Measurements from ENCODE around the gene HAGHL.
"Not testable (repeated sequence)": the region's sequence is repeated elsewhere in the genome, so short reads cannot be mapped to it uniquely, and the experiment has no call there.

Gene HAGHL

GRCh38 chr16:710500-711075 lies 16.3 kb upstream of the HAGHL start:
- H3K4me3 ChIP-seq (ENCODE audit: low read length) = no peak overlapping the region
- no peak for TF ChIP-seq CTCF (IDR thresholded peaks at IDR 0.05; ENCODE audit: insufficient read depth, low read depth, low read length, missing control alignments)
- DNase-seq (ENCODE audit: low read depth) = no peak

- no peak for DNase-seq (ENCODE audit: low read depth)
- H3K4me3 ChIP-seq (ENCODE audit: low read length) = no peak overlapping the region
- no peak for TF ChIP-seq CTCF (IDR thresholded peaks at IDR 0.05; ENCODE audit: insufficient read depth, low read depth, low read length, missing control alignments)
These were observed 15.8 kb upstream of the HAGHL start for GRCh38 chr16:711084-711483.

- TF ChIP-seq CTCF (IDR thresholded peaks at IDR 0.05; ENCODE audit: insufficient read depth, low read depth, low read length, missing control alignments) = peak; percentile 69
- DNase-seq (ENCODE audit: low read depth) = peak; percentile 68
- no peak overlapping the region for H3K4me3 ChIP-seq (ENCODE audit: low read length)
These were observed 15.2 kb upstream of the HAGHL start for GRCh38 chr16:711548-712320.

- peak; percentile 96 for DNase-seq (ENCODE audit: low read depth)
- not testable (repeated sequence) for H3K4me3 ChIP-seq (ENCODE audit: low read length)
- TF ChIP-seq CTCF (IDR thresholded peaks at IDR 0.05; ENCODE audit: insufficient read depth, low read depth, low read length, missing control alignments) = peak; percentile 50
These were observed 14.1 kb upstream of the HAGHL start for GRCh38 chr16:712740-713250.

- TF ChIP-seq CTCF (IDR thresholded peaks at IDR 0.05; ENCODE audit: insufficient read depth, low read depth, low read length, missing control alignments) = no peak
- no peak overlapping the region for H3K4me3 ChIP-seq (ENCODE audit: low read length)
These were observed 12.8 kb upstream of the HAGHL start for GRCh38 chr16:714079-714478.

GRCh38 chr16:714558-715476 lies 12.1 kb upstream of the HAGHL start, which contains the start of gene METRN:
Gene METRN (plus strand): TSS chr16:715118. CDS start chr16:715290, 172 bp downstream.
- peak within 1 kb of the TSS; percentile 54 for H3K4me3 ChIP-seq (ENCODE audit: low read length)
- DNase-seq (ENCODE audit: low read depth) = peak; percentile 93
- TF ChIP-seq CTCF (IDR thresholded peaks at IDR 0.05; ENCODE audit: insufficient read depth, low read depth, low read length, missing control alignments) = no peak

More at GRCh38 chr16:714079-714478, 12.8 kb upstream of the HAGHL start:
- DNase-seq (ENCODE audit: low read depth) = peak; percentile 56
